ENCODE measurements around the gene PLA2G12A.
A peak's percentile ranks its signal among the peaks of the same experiment; 100 is the strongest.

PLA2G12A gene

GRCh38 chr4:109729718-109730618 lies at the start of gene PLA2G12A:
Gene PLA2G12A (minus strand): TSS chr4:109730070. CDS start chr4:109729809, 261 bp downstream.
- peak; percentile 70 to 90 (median 80) for DNase-seq

GRCh38 chr4:109764789-109765402 lies 35.0 kb upstream of the PLA2G12A start:
- no peak for DNase-seq

GRCh38 chr4:109764376-109764775 lies 34.5 kb upstream of the PLA2G12A start:
- no peak for DNase-seq

DNA sequence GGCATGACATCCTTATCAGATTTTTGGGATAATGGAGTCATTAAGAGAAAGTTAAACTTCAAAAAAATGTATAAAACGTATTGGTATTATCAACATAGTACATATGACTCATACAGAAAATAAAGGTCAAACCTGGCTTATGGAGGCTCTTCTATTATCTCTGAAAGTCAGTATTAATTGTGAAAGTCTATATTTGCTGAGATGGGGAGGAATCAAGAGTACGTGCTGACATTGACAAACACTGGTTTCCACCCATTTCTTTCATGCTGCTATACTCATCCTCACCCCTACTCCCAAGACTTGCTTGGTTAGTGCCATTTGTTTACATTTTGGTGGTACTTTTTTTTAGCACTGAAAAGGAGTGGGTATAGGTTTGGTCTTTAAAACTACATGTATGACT lies 30.8 kb upstream of the PLA2G12A start:
- DNase-seq, result no peak

GRCh38 chr4:109755656-109756055 lies 25.8 kb upstream of the PLA2G12A start:
- no peak for DNase-seq

GRCh38 chr4:109754093-109754857 lies 24.4 kb upstream of the PLA2G12A start:
- DNase-seq, result peak in 3 of 6 experiments; percentile 28 to 47 (median 40)

GRCh38 chr4:109752525-109752924 lies 22.7 kb upstream of the PLA2G12A start:
- peak in 1 of 6 experiments; percentile 8 for DNase-seq

DNA sequence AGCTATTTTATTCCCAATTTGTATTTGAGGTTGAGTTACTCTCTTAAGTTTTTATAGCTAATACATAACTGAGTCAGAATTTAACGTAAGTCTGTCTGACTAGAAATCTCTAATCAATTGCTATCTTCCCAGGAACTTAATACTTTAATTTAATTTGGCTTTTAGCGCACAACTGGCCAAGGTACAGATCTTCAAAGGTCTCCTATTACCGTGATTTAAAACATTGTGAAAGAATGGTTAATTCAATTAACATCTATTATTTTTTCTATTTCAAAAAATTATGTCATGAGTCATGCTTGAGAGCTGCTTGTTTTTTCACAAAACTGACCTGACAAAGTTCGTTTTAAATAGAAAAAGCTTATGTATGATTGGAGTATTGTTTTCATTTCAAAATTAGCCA lies 22.0 kb upstream of the PLA2G12A start:
- no peak for DNase-seq

GRCh38 chr4:109750652-109751244 lies 20.9 kb upstream of the PLA2G12A start:
- no peak for DNase-seq

DNA sequence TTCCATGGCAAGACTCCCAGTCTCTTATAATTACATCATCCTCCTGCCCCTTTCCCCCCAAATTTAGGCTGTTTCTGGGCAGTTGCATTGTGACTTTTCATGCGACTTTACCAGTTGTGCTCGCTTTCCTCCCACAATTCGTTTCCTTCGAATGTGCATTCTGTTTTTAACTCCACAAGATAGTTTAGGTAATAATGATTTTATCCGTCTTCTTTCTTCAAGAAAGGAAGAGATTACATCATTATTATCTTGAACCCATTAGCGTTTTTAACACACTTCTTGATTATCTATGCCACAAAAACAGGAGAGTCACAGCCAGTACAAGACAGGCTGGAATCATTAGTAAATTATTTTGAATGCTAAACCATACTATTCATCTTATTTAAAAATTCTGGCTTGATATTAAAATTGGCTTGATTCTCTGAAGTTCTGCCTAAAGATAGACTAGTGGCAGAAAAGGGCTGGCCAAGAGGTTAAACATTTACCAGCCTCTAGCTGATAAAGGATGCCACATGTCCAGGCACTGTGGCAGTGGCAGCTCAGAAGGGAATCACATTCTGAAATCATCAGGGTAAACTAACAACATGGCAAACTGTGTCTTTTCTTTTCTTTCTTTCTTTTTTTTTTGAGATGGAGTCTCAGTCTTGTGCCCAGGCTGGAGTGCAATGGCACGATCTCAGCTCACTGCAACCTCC lies 19.7 kb upstream of the PLA2G12A start:
- no peak for DNase-seq

DNA sequence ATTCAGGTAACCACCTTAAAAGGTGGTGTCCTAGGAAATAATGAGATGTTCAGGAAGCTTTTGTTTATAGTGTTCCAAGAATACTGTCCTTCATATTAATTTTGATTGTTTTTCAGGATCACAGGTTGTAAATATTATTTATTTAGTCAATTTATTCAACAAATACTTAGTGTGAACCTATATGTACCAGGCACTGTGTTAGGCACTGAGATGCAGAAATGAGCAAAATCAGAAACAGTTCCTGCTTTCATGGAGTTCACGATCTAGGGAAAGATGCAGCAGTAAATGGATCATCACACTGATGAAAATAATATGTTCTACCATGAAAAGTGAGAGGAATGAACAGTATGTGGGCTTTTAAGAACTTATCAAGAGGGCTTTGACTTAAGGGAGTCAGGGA lies 18.2 kb upstream of the PLA2G12A start:
- no peak for DNase-seq

DNA sequence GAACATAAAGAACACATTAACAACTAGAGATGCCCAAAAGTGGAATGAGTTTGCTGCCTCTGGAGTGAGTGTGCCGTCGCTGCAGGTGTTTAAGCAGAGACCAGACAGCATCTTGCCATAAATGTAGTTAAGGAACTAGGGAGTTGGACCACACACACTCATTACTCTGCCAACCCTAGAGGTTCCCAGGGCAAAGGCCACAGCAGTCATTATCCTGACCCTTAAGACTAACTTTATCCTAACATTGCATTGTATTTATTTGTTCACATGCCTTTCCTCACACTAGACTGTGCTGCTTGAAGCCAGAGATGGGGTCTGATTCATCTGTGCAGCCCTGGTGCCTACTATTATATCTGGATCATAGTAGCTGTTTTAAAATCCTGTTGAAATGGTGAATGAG lies 16.9 kb upstream of the PLA2G12A start:
- no peak for DNase-seq

GRCh38 chr4:109745830-109746229 lies 16.0 kb upstream of the PLA2G12A start:
- no peak for DNase-seq

DNA sequence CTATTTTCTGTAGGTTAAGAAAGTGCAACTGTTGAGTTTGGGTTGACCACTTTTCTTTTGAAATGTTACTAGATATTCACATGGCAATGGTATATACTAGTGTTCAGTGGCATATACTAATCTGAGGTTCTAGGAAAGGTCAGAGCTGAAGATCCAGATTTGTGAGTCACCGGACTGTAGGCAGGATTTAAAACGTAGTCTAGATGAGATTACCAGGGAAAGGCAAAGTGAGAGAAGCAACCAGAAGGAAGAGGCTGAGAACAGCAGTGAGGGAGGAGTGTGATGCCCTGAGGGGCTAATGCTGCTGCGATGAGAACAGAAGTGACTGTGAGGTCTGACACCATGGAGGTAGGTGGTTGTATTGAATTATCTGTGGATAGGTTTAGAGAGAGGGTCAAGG lies 9.7 kb upstream of the PLA2G12A start:
- DNase-seq, result no peak

DNA sequence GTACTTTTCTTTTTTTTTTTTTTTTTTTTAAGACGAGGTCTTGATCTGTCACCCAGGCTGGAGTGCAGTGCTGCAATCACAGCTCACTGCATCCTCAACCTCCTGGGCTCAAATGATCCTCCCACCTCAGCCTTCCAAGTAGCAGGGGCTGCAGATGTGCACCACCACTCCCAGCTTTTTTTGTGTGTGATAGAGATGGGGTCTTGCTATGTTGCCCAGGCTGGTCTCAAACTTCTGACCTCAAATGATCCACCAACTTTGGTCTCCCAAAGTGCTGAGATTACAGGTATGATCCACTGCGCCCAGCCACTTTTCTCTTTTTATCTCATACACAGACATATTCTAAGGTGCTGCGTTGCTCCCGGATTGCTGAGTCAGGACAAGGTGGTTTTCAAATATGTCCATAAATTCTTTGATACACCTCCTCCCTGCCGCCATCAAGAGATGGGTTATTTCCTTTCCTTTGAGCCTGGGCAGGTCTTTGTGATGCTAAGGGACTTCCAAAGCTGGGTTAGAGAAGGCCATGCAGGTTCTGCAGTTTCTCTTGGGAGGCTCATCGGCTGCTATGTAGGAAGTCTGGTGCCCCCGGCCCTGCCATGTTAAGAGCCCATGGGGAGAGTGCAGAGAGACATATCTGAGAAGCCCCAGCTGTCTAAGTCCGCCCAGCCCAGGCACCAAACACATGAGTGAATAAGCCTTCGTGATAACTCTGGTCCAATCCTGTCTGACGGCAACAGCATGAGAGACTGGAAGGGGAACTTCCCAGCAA lies 8.4 kb upstream of the PLA2G12A start:
- DNase-seq, result no peak

GRCh38 chr4:109735566-109736365 lies 5.9 kb upstream of the PLA2G12A start:
- no peak for DNase-seq

DNA sequence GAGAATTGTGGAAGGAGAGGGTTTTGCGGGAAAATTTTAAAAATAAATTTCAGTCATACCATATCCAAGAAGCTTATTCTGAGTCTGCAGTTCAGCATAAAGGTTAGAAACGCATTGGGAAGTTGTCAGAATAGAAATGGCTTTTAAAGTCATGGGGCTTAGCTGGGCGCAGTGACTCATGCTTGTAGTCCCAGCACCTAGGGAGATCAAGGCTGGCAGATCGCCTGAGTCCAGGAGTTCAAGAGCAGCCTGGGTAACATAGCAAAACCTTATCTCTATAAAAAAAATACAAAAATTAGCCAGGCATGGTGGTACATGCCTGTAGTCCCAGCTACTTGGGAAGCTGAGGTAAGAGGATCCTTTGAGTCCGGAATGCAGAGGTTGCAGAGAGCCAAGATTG lies 3.9 kb upstream of the PLA2G12A start:
- no peak for DNase-seq

DNA sequence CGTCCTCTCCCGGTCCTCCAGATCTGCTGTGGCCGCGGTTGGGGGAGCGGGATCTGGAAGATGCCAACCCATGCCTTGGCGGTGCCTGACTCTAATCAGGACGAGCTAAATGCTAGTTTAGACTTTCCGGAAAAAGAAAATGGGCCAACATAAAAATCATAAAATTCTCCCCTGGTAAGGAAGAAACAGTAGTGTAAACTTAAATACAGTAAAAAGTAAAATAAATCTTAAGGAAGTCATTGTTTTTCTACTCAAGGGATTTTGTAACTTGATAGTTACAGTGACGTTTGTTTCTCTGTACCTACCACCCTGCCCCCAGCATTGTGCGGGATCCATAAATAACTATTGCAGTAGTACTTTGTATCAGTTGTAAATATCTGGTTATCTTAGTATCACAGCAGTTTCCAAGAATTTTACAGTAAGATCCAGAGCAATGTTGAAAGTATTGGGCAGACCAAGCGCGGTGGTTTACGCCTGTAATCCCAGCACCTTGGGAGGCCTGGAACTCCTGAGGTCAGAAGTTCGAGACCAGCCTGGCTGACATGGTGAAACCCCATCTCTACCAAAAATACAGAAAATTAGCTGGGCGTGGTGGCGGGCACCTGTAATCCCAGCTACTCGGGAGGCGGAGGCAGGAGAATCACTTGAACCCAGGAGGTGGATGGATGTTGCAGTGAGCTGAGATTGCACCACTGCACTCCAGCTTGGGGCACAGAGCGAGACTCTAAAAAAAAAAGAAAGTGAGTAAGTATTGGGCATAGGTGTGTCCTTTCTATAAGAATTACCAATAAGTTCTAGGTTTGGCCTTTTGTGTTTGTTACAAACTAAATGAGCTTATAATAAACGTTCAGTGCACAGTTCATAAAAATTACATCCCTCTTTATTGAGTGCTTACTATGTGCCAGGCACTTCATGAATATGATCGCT lies 1.0 kb upstream of the PLA2G12A start:
- no peak for DNase-seq

GRCh38 chr4:109729117-109729717 lies 653 bp downstream of the PLA2G12A start:
- DNase-seq, result no peak
